Activated T-cell treated with anti-CD3 and anti-CD28 coated beads for 24 hours (primary cell): ENCODE data around the gene SPOCD1.

ENCODE experiments used
- DNase-seq: peaks from one replicate; pipeline ENCODE4 v3.0.0-alpha.2; 2020; ENCODE audit warnings: low read depth

Gene SPOCD1

DNA sequence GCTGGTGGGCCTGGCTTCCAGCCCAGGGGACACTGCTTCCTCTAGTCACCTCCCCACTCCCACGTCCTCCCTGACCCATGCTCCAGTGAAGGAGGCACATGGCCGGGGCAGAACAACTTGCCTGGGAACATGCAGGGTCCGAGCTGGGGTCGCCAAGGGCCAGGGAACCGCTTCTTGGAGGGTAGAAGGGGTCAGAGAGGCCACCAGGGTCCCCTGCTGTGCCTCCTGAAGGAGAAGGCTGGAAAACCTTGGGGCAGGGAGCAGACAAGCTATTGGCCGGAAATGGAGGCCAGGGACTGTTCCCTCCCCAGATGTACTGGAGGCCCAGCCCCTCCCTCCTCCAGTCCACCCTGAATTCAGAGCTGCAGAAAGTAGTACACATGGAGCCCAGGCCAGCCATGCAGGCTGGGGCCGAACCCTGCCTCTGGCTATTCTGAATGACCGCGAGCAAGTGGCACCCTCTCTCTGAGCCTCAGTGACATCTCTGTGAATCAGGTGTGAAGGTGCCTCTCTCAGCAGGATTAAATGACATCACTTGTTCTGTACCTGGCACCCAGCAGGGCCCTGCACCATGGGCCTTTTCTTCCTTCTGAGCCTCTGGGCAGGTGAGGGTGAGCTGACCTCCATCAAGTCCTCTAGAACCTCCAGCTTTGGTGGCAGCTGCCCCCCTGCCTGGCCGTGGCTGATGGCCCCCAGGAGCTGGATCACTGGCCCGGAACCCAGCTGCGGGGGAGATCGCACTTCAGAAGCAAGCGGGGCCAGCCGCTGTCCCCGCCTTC is 15.7 kb downstream of the SPOCD1 start:
- DNase-seq = no peak

DNA sequence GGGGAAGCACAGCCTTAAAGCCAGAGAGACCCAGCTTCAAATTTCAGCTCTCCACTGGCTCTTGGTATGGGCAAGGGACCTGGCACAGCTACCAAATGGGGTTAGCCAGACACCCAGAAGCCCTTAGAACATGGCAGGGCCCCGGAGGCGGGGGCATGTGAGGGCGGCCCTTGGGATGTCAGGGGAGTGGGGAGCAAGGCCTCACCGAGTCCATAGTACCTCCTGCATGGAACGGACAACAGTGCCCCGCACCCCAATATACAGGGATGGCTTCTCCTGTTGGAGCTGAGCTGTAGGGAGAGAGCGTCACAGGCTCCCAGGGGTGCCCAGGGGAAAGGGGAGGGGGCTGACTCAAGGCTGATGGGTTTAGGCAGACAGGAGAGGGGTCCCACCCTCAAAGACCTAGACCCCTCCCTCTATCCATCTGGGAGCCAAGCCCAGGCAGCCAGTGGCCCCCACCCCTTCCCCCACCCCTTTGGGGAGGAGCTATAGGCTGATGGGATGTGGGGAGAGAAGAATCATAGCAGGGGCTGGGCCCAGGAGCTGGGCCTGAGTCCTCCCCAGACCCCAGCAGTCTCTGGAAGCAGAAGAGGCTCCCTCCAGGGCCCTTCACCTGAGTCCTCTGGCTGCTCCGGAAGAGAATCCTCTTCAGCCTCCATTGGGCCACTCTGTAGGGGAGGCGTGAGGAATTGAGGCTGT is 16.5 kb downstream of the SPOCD1 start:
- DNase-seq = no peak

DNA sequence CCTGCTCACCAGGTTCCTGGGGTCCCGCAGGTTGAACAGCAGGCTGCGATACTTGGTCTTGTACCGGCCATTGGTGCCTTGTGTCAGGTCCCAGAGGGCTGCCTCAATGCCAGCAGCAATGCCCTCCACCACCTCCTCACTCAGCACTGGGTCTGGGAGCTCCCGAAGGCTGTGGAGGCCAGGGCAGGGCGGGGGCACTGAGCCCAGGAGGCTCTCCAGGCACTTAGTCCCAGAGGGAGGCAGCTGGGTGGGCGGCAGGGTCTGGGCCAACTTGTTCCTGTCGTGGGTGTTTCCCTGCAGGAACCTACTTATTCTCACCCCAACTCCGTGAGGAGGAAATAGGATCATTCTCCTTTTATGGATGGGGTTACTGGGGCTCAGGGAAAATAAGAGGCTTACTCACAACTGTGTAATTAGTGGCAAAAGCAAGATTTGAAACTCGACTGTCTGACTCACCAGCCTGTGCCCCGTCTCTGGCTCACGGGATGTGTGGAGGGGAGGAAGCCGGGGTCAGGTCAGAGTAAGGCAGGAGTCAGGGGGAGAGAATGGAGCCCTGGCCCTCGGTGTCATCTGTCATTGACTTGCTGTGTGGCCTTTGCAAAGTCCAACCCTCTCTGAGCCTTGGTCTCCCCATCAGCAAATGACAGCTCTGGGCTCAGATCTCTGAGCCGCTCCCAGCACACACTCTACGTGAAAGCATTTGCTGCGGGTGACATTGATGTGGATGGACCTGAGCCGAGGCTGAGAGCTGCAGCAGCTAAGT is 17.2 kb downstream of the SPOCD1 start:
- no peak for DNase-seq

DNA sequence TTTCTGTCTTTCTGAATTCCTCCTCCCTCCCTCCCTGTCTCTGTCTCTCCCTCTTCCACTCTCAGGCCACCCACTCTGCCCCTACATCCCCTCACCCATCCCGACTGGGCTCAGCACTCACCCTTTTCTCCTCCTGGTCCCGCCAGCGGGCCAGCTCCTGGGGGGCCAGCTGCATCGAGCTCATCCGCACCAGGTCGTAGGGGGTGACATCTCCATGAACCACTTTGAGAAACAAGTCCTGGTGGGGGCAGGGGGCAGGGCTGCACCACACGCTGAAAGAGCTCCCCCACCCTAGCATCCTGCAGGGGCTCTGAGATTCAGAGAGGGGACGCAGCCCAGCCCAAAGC is 17.8 kb downstream of the SPOCD1 start:
- no peak for DNase-seq

DNA sequence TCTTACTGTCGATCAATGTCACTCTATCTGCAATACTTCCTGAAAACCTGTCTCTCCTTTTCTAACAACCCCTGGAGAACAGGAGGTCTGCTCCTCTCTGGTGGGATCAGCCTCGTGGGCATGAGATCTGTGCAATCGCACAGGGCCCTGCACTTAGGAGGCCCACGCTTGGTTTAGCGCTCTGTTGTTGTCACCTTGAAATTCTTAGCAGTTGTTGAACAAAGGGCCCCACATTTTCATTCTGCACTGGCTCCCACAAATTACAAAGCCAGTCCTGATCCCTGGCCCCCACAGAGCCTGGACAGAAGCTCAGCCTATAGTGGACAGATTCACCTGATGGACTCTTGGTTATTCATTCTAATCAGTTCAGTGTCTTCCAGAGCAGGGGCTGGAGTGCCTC is 18.6 kb downstream of the SPOCD1 start:
- no peak for DNase-seq

DNA sequence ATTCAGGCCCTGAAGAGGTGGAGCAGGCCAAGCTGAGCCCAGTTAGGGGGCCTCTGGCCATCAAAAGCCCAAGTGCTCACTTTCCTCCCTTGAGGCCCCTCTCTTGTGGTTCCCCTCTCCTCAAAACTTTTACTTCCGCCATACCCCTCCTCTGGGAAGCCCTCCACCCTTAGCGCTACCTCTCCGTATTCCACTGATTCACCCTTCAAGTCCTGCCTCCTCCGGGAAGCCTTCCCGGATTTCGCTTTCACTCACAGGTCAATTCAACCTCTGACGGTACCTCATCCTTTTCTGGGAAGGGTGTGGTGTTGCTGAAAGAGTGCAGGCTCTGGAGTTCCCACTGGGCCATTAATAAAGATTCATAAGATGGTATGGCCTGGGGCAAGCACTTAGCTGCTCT is 19.1 kb downstream of the SPOCD1 start:
- DNase-seq = no peak

DNA sequence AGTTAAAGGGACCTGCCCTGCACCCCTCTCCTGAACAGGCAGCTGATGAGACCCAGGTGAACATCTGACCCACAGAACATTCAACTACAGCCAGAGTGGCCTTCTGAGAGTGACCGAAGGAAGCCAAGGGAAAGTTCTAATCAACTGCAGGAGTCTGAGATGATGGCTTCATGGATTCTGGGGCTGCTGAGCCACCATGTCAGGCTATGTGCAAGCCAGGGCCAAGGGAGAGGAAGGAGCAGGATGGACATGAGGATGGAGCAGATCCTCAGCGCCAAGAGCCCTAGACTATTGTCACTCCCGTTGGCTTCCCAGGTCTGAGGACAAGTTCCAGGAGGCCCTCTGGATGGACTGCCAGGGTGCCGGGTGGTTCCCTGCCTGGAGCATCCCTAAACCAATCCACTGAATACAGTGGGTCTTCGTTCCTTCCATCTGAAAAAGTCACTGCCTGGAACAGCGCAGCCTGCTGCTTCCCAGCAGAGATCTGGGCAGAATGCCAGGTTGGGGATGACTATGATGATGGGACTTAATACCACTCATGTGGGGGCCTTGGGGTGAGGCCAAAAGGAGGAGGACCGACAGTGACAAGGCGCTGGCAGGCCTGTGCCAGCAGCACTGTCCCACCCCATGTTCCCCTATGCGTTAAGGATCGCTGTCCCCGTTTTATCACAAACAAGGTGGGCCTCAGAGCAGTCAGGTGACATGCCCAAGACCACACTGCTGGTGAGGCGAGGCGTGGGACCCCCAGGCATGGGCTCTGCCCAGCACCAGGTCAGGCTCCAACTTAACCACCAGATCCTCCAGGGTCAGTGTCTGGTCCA is 19.8 kb downstream of the SPOCD1 start:
- no peak for DNase-seq

DNA sequence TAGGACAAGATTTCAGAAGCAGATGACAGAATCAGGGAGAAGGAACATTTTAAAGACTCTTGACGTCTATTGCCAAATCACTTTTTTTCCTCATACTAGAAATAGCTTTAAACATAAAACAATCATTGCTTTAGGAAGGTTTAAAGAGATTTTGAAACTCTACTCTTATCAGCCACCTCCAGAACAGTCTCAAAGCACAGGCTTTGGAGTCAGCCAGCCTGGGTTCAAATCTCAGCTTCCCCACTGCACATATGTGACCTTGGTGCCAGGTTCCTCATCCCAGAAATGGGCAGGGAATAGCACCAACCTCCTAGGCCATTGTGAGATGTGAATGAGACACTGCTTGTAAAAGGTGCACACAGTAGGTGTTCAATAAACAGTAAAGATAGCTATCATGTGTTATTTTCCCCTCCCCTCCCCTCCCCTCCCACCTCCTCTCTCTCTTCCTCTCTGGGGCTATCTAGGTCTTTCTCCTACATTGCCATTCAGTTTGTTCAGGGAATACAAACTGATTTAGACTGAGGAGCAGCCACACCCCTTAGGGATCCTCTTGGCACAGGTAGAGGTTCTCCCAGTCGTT is 20.6 kb downstream of the SPOCD1 start:
- DNase-seq = no peak

DNA sequence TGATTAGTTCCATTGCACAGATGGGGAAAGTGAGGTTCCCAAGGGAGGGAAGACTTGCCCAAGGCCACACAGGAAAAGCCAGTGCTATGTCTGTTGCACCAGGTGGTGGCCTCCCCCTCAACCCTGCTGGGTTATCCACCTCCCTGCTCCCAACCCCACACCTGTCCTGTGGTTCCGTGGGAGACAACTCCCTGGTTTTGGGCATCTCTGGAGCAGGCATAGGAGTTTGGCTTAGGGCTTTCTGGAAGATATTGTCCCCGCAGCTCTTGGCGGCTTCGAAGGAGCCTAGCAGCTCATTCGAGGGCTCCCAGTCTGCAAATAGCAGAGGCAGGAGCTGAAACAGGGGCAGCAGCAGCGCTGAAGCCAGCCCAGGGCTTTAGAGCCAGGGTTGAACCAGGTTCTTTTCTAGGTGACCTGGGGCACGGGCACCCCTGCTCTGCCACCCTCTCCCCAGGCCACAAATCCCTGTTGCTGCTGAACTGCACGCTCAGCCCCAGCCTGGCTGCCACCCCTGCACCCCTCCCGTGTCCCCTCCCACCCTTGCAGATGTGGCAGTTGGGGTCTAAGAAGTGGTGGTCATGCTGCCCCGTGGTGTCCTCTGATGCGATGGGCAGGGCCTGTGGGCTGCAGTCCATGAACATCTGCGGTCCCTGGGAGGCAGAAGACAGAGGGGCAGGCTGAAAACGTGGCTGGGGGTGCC is 22.1 kb downstream of the SPOCD1 start:
- DNase-seq = no peak

DNA sequence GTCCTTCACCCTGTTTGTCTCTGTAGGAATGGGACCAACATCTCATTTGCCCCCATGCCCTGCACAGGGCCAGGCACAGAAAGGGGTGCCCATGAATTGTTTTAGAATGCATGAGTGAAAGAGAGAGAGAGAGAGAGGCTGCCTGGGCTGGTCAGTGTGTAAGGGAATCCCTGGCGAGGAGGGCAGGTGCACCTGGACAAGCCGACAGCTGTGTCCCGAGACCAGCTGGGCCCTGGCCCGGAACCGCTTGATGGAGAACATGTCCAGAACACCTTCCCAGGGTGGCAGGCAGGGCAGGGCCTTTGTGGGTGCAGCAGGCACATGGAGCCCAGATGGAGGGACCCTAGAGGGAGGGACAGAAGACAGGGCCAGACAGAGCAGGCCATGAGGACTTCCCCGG is 22.7 kb downstream of the SPOCD1 start:
- no peak for DNase-seq

DNA sequence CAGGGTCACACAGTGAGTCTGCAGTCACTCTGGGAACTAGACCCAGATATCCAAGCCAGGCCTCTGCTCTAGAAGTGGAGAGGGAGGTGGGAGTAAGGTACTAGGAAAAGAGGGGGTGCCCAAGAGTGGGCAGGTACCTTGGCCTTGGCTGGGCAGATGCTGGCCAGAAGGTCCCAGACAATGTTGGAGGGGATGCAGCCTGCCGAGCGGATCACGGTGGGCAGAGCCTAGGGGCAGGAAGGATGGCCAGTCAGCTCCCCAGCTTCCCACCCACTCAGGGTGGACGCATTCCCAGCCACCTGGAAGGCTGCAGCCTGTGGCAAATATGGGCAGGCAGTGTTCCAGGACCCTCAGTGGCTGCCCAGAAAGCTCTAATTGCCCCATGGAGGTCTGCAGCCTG is 23.3 kb downstream of the SPOCD1 start:
- DNase-seq = no peak

DNA sequence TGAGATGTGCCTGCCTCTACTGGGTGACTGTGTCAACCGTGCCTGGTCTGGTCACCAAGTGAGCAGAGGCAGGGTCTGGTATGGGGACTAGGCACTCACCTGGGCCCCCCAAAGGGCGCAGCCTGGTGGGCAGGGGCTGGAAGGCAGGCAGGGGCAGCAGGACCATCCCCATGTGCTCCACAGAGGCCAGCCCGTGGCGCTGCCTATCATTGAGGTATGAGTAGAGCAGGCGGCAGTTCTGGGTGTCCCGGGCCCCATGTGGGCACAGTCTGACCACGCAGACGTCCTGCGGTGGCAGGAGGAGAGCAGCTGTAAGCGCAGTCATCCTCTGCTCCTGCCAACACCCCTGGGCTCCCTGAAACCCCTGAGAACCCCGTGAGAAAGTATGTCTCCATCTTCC is 23.7 kb downstream of the SPOCD1 start:
- DNase-seq = no peak

DNA sequence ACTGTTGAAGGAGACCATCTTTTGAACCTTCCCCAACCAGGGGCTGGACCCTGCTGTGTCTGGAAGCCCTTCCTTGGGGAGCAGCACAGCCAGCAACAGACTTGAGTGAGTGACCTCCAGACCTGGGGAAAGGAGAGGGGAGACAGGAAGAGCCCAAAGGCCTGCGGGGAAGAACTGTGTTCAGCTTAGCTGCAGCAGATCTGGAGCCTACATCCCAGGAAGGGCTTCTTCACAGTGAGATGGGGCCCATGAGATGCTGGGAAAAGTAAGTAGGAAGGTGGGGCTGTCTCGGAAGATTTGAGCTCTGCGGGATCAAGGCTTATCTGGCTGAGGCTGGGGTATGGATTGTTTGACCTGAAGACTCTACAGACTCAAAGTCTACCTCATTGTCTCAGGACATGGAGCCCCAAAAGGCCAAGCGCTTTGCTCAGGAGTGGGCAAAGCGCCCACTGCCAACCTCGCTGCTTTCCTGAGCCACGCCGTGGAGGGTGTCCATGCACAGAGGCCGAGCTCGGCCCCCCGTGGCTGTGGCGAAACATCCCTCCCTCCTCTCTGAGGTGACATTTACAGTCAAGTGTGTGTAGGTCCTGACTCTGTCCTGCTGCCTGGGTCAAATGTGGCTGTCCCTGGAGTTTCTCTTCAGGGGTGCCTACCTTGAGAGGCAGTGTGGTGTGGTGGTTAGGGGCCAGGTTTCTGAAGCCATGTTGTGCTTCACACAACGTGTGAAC is 24.5 kb downstream of the SPOCD1 start:
- no peak for DNase-seq

DNA sequence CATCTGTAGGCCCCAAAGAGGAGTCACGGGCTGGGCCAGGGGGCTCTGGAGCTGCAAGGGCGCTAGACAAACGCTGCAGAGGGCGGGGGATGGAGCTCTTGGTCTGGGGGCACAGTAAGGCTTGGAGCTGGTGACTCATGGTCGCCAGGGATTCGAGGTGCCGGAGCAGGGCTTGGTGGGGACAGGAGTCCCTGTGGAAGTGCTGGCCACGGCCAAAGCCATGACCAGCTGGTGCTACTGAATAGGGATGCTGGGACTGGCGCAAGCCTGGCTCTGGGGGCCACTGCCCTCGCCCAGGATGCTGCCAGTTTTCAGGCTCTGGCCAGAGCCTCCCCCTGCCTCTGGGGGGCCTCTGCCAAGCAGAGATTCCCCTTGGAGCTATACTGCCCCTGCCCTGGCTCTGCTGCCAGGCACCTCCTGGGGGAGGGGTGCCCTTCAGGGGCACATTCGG is 25.2 kb downstream of the SPOCD1 start:
- no peak for DNase-seq

DNA sequence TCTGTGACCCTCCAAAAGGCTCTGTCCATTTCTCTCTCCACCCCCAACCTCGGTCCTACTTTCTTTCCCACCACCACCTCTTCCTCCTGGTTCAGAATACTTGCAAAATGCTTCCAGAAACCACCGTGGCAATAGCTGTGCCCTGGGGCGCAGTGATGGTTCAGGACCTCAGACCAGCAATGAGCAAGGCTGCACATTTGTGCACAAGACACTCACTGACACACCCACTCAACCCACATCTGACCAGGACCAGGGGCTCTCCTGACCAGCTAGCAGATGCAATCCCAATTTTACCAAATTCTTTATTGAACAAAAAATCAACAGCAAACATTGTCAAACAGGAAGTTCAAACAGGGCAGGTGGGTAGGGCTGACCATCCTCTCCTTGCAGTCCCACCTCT is 25.7 kb downstream of the SPOCD1 start:
- no peak for DNase-seq

DNA sequence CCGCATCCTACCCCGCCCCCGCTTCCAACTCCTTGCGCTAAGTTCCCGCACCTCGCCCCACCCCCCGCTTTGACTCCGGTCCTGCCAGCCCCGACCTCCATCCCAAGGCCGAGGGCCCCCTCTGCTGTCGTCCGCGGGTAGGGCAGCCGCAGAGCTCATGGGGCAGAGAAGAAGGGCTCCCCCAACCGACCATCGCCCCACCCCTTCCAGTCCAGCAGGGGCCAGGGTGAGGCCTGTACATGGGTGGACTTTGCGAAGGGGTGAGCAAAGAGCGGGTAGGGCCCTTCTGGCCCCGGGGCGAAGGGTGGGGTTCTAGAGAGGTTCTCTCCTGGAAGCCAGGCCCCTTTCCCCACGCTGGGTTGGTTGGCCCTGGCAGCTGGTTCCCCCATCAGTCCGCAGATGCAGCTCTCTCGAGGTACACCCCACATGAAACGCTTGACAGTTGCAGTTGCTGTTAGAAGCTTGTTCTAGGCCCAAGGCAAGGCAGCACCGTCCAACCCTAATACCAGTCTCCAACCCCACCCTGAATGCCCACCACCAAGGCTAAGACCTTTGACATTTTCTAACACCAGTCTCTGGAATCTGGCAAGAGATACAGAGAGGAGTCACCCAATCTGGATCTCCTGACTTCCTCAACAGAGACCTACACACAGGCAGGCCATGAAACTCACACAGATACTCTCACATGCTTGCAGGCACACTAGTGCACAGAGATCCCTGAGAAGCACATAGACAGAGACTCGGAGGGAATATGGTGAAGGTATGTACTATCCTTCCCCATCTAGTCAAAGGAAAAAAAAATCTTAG is 26.4 kb downstream of the SPOCD1 start:
- peak; percentile 94 for DNase-seq

DNA sequence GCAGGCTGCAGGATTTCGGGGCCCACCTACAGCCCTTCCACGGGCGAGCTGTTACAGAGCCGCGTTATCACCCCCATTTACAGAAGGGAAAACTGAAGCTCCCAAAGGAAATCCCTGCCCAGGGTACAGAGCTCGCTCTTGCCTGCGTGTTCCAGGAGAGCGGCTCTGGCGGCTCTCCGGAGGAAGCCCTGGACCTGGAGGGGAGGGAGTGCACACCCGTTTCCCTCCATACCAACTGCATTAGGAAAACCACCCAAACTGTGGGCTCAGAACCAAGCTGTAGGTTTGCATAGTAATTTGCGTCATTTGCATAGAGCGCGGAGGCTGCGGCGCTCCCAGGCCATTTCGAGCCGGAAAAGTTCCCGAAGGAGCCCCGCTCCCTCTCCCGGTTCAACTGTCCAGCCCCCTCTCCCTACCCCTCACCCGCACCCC is 27.0 kb downstream of the SPOCD1 start:
- peak; percentile 20 for DNase-seq

DNA sequence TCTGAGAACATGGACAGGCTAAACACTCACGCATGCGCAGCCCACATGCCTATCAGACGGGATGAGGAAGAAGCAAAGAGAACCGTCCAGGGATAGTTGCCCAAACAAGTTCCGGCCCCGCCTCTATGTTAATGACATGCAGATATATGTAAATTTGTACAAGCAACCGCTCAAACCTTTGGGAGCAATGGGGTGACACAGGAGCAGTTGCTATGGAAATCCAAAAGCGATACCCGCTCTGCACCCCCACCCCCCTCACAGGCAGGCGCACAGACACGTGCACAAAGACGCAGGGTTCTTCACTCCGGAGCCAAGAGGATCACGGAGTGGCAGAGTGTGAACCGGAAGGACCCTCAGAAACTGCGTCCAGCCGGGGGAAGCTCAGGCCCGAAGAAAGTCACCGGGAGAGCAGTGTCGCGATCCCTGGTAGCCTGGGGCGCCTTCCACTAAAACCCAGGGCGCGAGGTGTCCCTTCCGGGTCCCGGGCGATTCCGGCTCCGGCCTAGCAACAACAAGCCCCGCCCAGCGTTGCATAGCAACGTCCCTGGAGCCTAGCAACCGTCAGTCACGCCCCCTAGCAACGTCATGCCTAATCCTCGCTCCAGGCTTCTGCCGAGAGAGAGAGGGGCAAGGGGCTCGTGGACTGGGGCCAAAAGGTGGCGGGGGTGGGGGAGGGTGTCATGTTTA is 27.5 kb downstream of the SPOCD1 start:
- peak; percentile 90 for DNase-seq

DNA sequence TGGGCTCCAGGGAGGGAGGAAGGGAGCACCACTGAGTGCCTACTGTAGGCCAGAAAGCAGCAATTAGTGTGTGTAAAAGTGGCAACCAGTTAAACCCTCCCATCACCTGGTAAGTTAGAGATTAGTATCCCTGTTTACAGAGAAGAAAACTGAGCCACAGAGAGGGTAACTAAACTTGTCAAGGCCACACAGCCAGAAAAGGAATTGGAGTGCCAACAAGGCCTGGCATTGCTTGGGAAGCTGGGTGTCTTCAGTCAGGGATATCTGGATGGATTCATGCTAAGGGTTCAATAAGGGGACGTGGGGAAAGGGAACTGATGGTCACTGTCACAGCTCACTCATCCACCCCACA is 28.1 kb downstream of the SPOCD1 start:
- no peak for DNase-seq
